Activated T-helper 1 cell treated with anti-CD3 and anti-CD28 coated beads, Interleukin-2, amount 50 U/mL, for 16 hours (primary cell): ENCODE results near the gene GRWD1.

Experiments
- DNase-seq, 2 donors: peaks; one replicate each; pipeline ENCODE4 v3.0.0-alpha.2; 2020; ENCODE audit warnings: low read depth in 1 of 2, low spot score in 1 of 2

GRWD1 gene

GRCh38 chr19:48421548-48421947 lies 24.2 kb upstream of the GRWD1 start:
- DNase-seq, result no peak

GRCh38 chr19:48424694-48425219 lies 21.0 kb upstream of the GRWD1 start:
- no peak for DNase-seq

GRCh38 chr19:48428670-48429069 lies 17.1 kb upstream of the GRWD1 start:
- no peak for DNase-seq

- no peak for DNase-seq
Observed at GRCh38 chr19:48433337-48433736, 12.4 kb upstream of the GRWD1 start.

GRCh38 chr19:48436586-48436985 lies 9.2 kb upstream of the GRWD1 start:
- no peak for DNase-seq

- DNase-seq, result no peak
Observed at GRCh38 chr19:48441360-48442050, 4.3 kb upstream of the GRWD1 start.

- DNase-seq, result no peak
Observed at GRCh38 chr19:48442116-48443035, 3.4 kb upstream of the GRWD1 start.

GRCh38 chr19:48443256-48443655 lies 2.5 kb upstream of the GRWD1 start:
- no peak for DNase-seq

- DNase-seq, result no peak
Observed at GRCh38 chr19:48443731-48444128, 2.1 kb upstream of the GRWD1 start.

DNA sequence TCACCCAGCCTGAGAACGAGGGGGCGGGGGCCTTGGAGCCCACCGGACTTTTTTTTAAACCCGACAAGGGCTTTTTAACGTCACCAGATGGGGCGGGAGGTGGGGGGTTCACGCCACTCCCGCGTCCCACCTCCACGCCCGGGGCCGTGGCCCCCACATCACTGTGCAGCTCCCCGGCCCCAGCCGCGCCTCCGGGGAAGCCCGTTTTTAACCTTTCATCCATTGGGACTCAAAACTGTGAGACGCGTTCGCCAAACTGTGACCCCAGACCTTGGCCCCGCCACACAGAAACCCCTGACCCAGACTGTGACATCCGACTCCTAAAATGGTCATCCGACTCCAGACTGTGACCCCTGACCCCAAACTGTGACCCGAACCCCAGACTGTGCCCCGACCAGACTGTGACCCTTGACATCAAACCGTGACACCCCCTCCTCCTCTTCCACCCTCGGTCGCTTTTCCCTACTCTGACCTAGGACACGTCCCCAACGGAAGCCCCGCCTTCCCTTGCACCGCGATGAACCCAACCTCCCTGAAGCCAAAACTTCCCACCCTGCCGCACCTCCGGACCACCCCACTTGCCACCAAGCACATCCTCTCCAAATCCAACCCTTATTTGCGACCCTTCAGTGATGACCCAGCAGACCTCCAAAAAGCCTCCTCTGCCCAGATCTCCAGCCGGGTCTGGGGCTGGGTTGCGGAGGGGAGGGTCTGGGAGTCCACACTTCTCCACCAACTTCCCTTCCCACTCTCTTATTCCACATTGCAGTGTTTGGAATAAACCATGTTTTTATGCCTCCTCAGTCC lies 1.5 kb upstream of the GRWD1 start:
- DNase-seq, result no peak

GRCh38 chr19:48444936-48445200 lies 915 bp upstream of the GRWD1 start:
- DNase-seq, result no peak

DNA sequence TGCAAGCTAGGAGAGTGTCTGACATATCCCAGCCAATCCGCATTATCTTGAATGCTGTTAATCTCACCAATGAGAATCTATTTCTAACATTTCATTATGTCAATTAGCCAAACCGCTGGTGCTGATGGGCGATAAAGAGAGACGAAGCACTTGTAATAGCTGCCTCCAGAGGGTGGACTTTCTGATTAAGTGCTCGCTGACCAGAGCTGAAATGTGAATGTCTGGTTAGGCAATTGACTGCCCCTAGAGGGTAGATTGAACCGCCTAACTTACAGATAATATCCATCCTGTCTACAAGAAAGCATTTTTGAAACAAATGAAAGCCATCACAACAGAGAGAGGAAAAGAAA lies 552 bp upstream of the GRWD1 start:
- DNase-seq, result no peak

DNA sequence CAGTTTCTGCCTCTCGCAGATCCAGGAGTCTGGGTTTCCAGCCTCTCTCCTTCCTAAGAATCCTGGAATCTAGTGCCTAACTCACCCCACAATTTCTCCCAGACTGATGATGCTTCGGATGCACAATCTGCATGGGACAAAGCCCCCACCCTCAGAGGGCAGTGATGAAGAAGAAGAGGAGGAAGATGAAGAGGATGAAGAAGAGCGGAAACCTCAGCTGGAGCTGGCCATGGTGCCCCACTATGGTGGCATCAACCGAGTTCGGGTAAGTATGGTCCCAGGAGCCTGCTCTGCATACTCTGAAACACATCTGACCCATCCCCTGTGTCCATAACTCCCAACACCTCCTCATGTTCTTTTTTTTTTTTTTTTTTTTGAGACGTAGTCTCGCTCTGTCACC lies 796 bp downstream of the GRWD1 start:
- no peak for DNase-seq

GRCh38 chr19:48448563-48448962 lies 2.8 kb downstream of the GRWD1 start:
- DNase-seq, result no peak

GRCh38 chr19:48450441-48450840 lies 4.7 kb downstream of the GRWD1 start:
- no peak for DNase-seq

DNA sequence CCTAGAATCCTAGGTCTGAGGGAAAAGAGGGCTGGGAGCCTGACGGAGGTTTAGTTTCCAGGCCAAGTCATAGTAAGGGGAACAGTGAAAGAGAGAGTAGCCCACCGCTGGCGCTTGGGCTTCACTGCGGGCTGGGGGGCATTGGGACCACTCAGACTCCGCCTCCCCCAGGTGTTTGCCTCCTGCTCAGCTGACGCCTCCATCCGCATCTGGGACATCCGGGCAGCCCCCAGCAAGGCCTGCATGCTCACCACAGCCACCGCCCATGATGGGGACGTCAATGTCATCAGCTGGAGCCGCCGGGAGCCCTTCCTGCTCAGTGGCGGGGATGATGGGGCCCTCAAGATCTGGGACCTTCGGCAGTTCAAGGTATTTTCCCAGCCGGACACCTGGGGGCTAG lies 5.1 kb downstream of the GRWD1 start:
- no peak for DNase-seq

- DNase-seq, result no peak
Observed at GRCh38 chr19:48451624-48452023, 5.8 kb downstream of the GRWD1 start.

DNA sequence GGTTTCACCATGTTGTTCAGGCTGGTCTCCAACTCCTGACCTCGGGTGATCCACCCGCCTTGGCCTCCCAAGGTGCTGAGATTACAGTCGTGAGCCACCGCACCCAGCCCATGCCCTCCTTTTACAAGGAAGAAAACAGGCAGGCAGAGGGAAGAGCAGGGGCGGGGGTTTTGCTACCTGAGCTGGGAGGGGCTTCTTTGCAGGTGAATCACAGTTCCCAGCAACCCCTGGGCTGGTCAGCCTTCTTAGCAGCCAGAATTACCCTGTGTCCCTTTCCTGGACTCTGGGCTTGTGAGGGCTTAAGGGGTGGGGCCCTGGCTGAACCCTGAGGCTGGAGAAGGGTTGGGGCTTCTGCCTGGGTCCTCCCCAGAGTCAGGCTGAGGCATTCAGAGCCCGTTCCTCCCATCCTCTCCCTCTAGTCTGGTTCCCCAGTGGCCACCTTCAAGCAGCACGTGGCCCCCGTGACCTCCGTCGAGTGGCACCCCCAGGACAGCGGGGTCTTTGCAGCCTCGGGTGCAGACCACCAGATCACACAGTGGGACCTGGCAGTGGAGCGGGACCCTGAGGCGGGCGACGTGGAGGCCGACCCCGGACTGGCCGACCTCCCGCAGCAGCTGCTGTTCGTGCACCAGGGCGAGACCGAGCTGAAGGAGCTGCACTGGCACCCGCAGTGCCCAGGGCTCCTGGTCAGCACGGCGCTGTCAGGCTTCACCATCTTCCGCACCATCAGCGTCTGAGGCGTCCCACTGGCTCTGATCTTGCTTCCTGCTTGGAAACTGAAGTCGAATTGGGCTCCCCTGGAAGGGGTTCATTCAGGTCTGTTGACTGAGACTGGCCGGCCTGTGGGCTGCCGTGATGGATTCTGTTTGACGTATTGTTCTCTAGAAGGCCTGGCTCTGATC lies 6.8 kb downstream of the GRWD1 start:
- DNase-seq, result no peak

GRCh38 chr19:48454150-48454730 lies 8.5 kb downstream of the GRWD1 start:
- DNase-seq, result no peak

- DNase-seq, result no peak
Observed at GRCh38 chr19:48455171-48455907, 9.6 kb downstream of the GRWD1 start, which contains the start of gene KCNJ14. Gene KCNJ14, plus strand, starts transcription at chr19:48455574. Its CDS starts 6,151 bp downstream, at chr19:48461725.
